GM12864 (cell line): ENCODE measurements around the gene APOC3.
"Not testable (repeated sequence)": the region's sequence is repeated elsewhere in the genome, so short reads cannot be mapped to it uniquely, and the experiment has no call there.

ENCODE experiments used
- DNase-seq: peaks from one replicate; pipeline ENCODE4 v3.0.0-alpha.2; 2011; ENCODE audit warnings: low read depth
- H3K4me3 ChIP-seq: 2 replicates; pipeline ENCODE4 v1.5.1; 2011; ENCODE audit warnings: mild to moderate bottlenecking, low read depth, low read length, control low read depth
- TF ChIP-seq, protein P1 (sequence below): IDR thresholded peaks from 2 replicates; pipeline ENCODE4 v1.5.1; 2011; ENCODE audit warnings: low read depth, mild to moderate bottlenecking, moderate library complexity, low read length, control low read depth, inconsistent platforms; ENCODE audit errors: missing control alignments

Gene APOC3

GRCh38 chr11:116831790-116832349 is 2.2 kb downstream of the APOC3 start:
- no peak for DNase-seq
- TF ChIP-seq, protein P1, sequence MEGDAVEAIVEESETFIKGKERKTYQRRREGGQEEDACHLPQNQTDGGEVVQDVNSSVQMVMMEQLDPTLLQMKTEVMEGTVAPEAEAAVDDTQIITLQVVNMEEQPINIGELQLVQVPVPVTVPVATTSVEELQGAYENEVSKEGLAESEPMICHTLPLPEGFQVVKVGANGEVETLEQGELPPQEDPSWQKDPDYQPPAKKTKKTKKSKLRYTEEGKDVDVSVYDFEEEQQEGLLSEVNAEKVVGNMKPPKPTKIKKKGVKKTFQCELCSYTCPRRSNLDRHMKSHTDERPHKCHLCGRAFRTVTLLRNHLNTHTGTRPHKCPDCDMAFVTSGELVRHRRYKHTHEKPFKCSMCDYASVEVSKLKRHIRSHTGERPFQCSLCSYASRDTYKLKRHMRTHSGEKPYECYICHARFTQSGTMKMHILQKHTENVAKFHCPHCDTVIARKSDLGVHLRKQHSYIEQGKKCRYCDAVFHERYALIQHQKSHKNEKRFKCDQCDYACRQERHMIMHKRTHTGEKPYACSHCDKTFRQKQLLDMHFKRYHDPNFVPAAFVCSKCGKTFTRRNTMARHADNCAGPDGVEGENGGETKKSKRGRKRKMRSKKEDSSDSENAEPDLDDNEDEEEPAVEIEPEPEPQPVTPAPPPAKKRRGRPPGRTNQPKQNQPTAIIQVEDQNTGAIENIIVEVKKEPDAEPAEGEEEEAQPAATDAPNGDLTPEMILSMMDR = no peak
- no peak overlapping the region for H3K4me3 ChIP-seq

GRCh38 chr11:116832350-116833290 is 2.9 kb downstream of the APOC3 start:
- DNase-seq = no peak
- TF ChIP-seq, protein P1 = peak; percentile 9
- H3K4me3 ChIP-seq = no peak overlapping the region

- no peak overlapping the region for H3K4me3 ChIP-seq
- no peak for DNase-seq
- TF ChIP-seq, protein P1 = no peak
Observed at GRCh38 chr11:116833491-116833815, 3.7 kb downstream of the APOC3 start.

- no peak for DNase-seq
- TF ChIP-seq, protein P1 = no peak
- H3K4me3 ChIP-seq = no peak overlapping the region
Observed at GRCh38 chr11:116833816-116834534, 4.3 kb downstream of the APOC3 start.

DNA sequence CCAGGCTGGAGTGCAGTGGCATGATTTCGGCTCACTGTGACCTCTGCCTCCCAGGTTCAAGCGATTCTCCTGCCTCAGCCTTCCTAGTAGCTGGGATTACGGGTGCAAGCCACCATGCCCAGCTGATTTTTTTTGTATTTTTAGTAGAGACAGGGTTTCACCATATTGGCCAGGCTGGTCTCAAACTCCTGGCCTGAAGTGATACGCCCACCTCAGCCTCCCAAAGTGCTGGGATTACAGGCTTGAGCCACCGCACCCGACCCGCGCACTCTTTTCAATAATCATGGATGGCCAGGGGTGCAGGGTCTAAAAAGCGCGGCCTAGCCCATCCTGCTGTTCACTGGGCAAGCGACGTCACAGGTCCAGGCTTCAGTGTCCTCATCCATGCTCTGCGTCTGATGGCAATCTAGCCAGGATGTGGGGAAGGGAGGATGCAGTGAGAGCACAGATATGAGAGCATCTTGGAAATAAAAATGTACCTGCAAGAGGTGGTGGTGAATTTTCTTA is 4.9 kb downstream of the APOC3 start:
- not testable (repeated sequence) for H3K4me3 ChIP-seq, DNase-seq

- DNase-seq = no peak
- TF ChIP-seq, protein P1 = no peak
- peak overlapping the region; percentile 51 for H3K4me3 ChIP-seq
Observed at GRCh38 chr11:116835042-116835772, 5.5 kb downstream of the APOC3 start.
